HEK293 (cell line): ENCODE measurements around the gene LARGE1.
A peak's percentile ranks its signal among the peaks of the same experiment; 100 is the strongest.

ENCODE experiments used
- ATF2 ChIP-seq: fragments of 450-650 bp; formaldehyde crosslinking; IDR thresholded peaks from 2 replicates; pipeline ENCODE4 v1.5.1; 2016; ENCODE audit warnings: missing biosample characterization, missing genetic modification characterization, low read depth
- BCL11A ChIP-seq: fragments of 450-650 bp; formaldehyde crosslinking; IDR thresholded peaks from 2 replicates; pipeline ENCODE4 v1.5.1; 2016; ENCODE audit warnings: low read depth, missing biosample characterization, missing genetic modification characterization
- GLIS1 ChIP-seq: fragments of 450-650 bp; formaldehyde crosslinking; IDR thresholded peaks from 2 replicates; pipeline ENCODE4 v1.5.1; 2016; ENCODE audit warnings: missing biosample characterization, missing genetic modification characterization
- KLF16 ChIP-seq: fragments of 450-650 bp; formaldehyde crosslinking; IDR thresholded peaks from 2 replicates; pipeline ENCODE4 v1.5.1; 2017; ENCODE audit warnings: missing biosample characterization, missing genetic modification characterization
- KLF7 ChIP-seq: fragments of 450-650 bp; formaldehyde crosslinking; IDR thresholded peaks from 2 replicates; pipeline ENCODE4 v1.5.1; 2016; ENCODE audit warnings: missing biosample characterization, missing genetic modification characterization, borderline replicate concordance
- PATZ1 ChIP-seq: fragments of 450-650 bp; formaldehyde crosslinking; IDR thresholded peaks from 2 replicates; pipeline ENCODE4 v1.5.1; 2016; ENCODE audit warnings: missing biosample characterization, missing genetic modification characterization
- PRDM1 ChIP-seq: fragments of 450-650 bp; formaldehyde crosslinking; IDR thresholded peaks from 2 replicates; pipeline ENCODE4; 2016; ENCODE audit warnings: missing biosample characterization, missing genetic modification characterization
- SP2 ChIP-seq: fragments of 450-650 bp; formaldehyde crosslinking; IDR thresholded peaks from 2 replicates; pipeline ENCODE4 v1.5.1; 2016; ENCODE audit warnings: missing biosample characterization, missing genetic modification characterization
- SP3 ChIP-seq: fragments of 450-650 bp; formaldehyde crosslinking; IDR thresholded peaks from 2 replicates; pipeline ENCODE4 v1.5.1; 2016; ENCODE audit warnings: missing biosample characterization, missing genetic modification characterization
- ZBTB1 ChIP-seq: fragments of 450-650 bp; formaldehyde crosslinking; IDR thresholded peaks from 2 replicates; pipeline ENCODE4 v1.5.1; 2016; ENCODE audit warnings: missing biosample characterization, missing genetic modification characterization
- ZBTB17 ChIP-seq: fragments of 450-650 bp; formaldehyde crosslinking; IDR thresholded peaks from 2 replicates; pipeline ENCODE4 v1.5.1; 2016; ENCODE audit warnings: missing biosample characterization, missing genetic modification characterization
- ZBTB48 ChIP-seq: fragments of 450-650 bp; formaldehyde crosslinking; IDR thresholded peaks from 2 replicates; pipeline ENCODE4 v1.5.1; 2016; ENCODE audit warnings: missing biosample characterization, missing genetic modification characterization
- ZFHX2 ChIP-seq: fragments of 450-650 bp; formaldehyde crosslinking; conservative IDR thresholded peaks from 2 replicates; pipeline ENCODE4 v1.5.1; 2016; ENCODE audit warnings: missing biosample characterization, missing genetic modification characterization
- ZIC2 ChIP-seq: fragments of 450-650 bp; formaldehyde crosslinking; IDR thresholded peaks from 2 replicates; pipeline ENCODE4 v1.5.1; 2016; ENCODE audit warnings: missing biosample characterization, missing genetic modification characterization
- ZNF280D ChIP-seq: fragments of 450-650 bp; formaldehyde crosslinking; IDR thresholded peaks from 2 replicates; pipeline ENCODE4 v1.5.1; 2016; ENCODE audit warnings: missing biosample characterization, missing genetic modification characterization
- ZNF391 ChIP-seq: fragments of 450-650 bp; formaldehyde crosslinking; IDR thresholded peaks from 2 replicates; pipeline ENCODE4 v1.5.1; 2016; ENCODE audit warnings: low read depth, missing biosample characterization, missing genetic modification characterization, borderline replicate concordance
- ZNF513 ChIP-seq: fragments of 450-650 bp; IDR thresholded peaks from 2 replicates; pipeline ENCODE4 v1.5.1; 2018; ENCODE audit warnings: missing biosample characterization, missing genetic modification characterization
- ZNF623 ChIP-seq: fragments of 450-650 bp; formaldehyde crosslinking; IDR thresholded peaks from 2 replicates; pipeline ENCODE4 v1.5.1; 2016; ENCODE audit warnings: missing biosample characterization, missing genetic modification characterization
- ZSCAN16 ChIP-seq: fragments of 450-650 bp; formaldehyde crosslinking; IDR thresholded peaks from 2 replicates; pipeline ENCODE4 v1.5.1; 2016; ENCODE audit warnings: missing biosample characterization, missing genetic modification characterization

The LARGE1 gene

GRCh38 chr22:33921525-33922348 lies 1.5 kb upstream of the LARGE1 start (continued):
- TF ChIP-seq ZNF623 (tag by site-specific recombination) (0 out of 2 replicates have a peak, but pooled peaks have one; percentile 15), ZNF280D (tag by site-specific recombination) (0 out of 2 replicates have a peak, but pooled peaks have one; percentile 28), ATF2 (tag by site-specific recombination) (no peak), ZFHX2 (peak; percentile 7; the same call in 1 of the 2 replicates), PATZ1 (peak; percentile 76), ZIC2 (tag by site-specific recombination) (0 out of 2 replicates have a peak, but pooled peaks have one; percentile 8), BCL11A (tag by site-specific recombination) (peak; percentile 34; the same call in 1 of the 2 replicates), ZNF391 (tag by site-specific recombination) (0 out of 2 replicates have a peak, but pooled peaks have one; percentile 63), ZBTB17 (tag by site-specific recombination) (peak; percentile 62), SP3 (tag by site-specific recombination) (peak; percentile 26; the same call in 1 of the 2 replicates), PRDM1 (tag by site-specific recombination) (peak; percentile 74), ZNF513 (tag by site-specific recombination) (no peak), GLIS1 (peak; percentile 21; the same call in 1 of the 2 replicates), ZSCAN16 (tag by site-specific recombination) (no peak), KLF16 (peak; percentile 80), KLF7 (tag by site-specific recombination) (peak; percentile 31; the same call in 1 of the 2 replicates), SP2 (peak; percentile 59), ZBTB48 (tag by site-specific recombination) (peak; percentile 95), ZBTB1 (tag by site-specific recombination) (no peak)
